ENCODE data around the gene TCF4.

The TCF4 gene

GRCh38 chr18:55503167-55503820 lies 84.7 kb downstream of the TCF4 start:
- DNase-seq (ENCODE audit: low spot score) = no peak

DNA sequence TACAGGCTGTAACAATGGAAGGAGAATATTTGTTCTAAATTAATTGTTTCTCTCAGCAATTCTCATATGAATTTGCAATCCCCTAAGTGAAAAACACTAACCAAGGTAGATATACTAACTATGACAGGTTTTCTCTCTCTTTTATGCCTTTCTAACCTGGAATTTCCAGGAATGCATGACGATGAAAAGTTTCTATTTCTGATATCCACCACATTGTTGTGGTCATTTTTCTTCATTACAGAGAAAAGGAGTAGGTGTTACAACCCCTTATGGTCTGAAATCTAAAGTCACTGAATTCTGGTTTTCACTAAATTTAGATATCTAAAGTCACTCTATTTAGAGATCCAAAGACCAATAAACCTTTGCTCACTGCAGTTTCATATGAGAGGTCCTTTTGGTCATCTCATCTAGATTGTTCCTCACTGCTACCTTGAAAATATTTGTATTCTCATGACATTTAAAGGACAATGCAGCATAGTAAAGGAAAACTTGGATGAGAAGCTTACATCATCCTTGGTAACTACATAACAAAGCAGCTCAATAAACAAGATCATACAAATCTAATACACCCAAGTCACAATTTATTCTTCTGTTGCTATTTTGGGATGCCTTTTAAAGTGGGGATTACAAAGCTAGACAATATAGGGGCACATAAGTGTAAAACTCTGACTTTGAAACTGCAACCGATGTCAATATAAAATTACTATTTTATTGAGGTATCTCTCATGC lies 85.8 kb downstream of the TCF4 start:
- no peak for DNase-seq (ENCODE audit: low spot score)

DNA sequence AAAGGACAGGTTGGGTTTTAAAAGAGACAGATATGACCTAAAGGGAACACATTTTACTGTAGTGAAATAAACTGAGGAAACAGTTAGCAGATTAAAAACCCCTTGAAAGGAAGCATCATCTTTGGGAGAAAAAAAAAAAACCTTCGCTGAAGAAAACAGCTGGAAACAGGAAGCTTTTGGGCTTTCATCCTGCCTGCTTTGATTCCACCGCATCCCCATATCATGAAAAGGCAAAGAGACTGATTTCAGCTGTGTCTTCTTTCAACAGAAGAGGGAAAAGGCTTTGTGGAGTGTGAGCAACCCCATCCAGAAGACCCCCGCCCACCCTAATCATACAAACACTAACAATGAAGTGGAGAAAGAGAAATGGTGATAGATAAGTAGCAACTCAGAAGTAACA lies 86.4 kb downstream of the TCF4 start:
- DNase-seq (ENCODE audit: low spot score) = no peak

DNA sequence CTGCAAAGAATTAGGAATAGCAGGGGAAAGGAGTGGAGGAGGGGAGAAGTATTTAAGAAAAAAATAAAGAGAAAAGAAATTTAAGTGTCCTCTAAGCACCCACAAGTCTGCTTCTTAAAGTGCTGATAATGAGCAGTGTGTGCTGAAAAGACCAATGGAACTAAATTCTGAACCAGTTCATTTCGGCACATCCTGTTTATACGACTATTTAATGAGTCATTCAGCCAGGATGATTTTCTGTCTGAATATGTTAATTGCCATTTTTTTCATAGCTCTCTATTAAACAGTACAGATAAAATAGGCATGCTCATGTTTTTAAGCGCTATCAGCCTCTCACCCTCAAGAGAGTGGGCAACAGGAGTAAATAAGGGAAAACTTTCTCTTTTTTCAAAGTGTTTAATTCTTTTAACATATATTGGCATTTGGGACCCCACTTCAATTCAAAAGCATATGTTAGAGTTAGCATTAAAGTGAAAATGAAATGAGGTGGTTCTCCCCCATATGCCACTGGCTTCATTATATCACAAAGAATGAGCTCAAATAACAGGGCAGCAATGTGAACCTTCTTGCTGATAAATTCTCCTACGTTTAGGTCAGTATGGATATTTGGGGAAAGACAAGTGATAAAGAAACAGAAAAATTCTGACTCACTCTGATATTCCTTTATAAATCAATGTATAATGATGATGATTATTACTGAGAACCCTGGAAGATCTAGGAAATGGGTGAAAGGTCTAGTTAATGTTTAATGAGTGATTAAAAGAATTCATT lies 87.5 kb downstream of the TCF4 start:
- DNase-seq (ENCODE audit: low spot score) = no peak

GRCh38 chr18:55499526-55499925 lies 88.5 kb downstream of the TCF4 start:
- no peak for DNase-seq (ENCODE audit: low spot score)

DNA sequence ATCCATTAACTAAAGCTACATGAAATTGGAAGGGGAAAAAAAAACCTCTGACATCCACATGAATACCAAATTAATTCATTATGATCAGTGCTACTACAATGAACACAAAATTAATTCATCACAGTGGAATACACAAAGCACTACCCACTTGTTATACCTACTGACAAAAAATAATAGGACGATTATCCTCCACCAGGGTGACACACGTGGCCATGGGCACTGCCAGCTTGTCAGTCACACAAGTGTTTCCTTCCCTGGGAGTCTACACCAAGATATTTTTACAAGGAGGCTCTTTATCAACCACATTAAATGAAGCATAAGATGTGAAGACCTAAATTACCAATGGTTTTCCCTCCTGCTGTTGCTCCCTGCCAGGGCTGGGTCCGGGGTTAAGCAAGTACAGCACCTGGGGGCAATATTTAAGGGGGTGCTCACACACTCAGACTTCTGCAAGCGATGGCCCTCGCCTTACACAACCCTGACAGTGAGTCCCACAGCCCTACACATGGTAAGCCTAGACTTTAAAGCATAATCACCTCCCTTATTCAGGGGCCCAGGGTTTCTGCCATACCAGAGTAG lies 90.1 kb downstream of the TCF4 start:
- DNase-seq (ENCODE audit: low spot score) = no peak

- DNase-seq (ENCODE audit: low spot score) = no peak
Observed at GRCh38 chr18:55494899-55495298, 93.1 kb downstream of the TCF4 start.

DNA sequence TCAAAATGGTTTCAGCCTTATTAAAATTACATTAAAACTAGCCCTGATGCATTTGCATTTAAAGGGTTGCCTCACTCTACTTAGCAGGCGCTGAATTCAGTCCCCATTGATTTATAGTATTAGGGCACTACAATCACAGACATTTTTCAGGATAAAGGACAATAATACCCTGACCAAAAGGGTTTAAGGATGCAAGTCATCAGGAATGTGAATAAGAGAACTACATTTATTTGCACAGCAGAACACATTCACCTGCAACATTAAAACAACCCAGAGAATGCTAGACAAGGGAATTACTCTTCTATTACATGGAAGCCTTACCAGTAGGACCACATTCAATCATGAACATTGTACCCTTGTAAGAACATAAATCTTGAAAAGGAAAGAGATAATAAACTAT lies 93.6 kb downstream of the TCF4 start:
- no peak for DNase-seq (ENCODE audit: low spot score)

DNA sequence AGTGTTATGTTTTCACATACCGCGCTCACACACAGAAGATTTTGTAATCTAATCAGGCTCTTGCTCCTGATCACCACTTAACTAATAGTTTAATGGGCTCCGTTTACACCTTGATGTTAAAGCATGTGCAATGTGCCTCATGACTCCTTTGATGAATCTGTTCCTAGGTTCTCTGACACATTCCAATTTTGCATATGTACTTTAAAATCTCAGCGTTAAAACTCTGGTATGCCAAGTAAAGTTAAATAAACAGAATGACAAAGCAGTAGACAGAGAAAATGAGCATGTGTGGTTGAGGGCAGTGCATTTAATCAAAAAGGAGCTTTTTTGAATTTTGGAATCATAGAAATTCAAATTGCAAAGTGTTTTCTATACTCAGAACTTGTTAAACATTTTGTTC lies 96.4 kb downstream of the TCF4 start:
- no peak for DNase-seq (ENCODE audit: low spot score)

GRCh38 chr18:55489034-55489986 lies 98.7 kb downstream of the TCF4 start:
- peak; percentile 64 for DNase-seq (ENCODE audit: low spot score)

DNA sequence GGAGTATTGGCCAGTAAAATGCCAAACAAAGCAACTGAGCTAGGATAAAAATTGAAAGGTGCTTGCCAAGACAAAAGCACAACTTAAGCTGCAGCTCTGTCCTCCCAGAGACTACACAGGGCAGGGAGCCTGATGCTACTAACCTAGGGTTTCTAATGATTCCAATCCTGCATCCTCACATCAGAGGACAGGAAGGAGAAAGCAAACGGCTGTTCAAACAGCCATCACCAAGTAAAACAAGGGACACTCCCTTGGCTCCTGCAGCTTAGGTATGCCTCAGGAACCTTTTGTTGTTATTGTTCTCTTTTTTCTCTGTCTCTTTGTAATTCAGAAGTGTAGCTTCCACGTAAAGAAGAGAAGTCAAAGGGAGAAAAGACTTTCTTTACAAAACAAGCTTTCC lies 99.5 kb downstream of the TCF4 start:
- DNase-seq (ENCODE audit: low spot score) = peak; percentile 21

DNA sequence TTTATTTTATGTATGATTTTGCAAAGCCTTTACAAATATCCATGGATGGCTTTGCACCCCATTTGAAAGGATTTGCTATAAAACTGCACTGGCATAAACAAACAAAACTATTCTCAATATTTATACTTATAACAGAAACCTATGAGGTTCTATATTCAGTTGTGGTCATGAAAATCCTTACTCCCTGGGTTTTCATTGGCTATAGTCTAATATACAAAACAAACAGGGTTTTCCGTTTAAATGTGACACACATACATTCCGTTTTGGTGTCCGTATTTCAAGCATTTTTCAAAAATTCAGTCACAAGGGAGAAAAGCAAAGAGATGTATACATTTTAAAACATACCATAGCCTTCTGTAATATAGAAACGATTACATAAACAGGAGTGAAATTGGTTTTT lies 100.0 kb downstream of the TCF4 start:
- DNase-seq (ENCODE audit: low spot score) = no peak

DNA sequence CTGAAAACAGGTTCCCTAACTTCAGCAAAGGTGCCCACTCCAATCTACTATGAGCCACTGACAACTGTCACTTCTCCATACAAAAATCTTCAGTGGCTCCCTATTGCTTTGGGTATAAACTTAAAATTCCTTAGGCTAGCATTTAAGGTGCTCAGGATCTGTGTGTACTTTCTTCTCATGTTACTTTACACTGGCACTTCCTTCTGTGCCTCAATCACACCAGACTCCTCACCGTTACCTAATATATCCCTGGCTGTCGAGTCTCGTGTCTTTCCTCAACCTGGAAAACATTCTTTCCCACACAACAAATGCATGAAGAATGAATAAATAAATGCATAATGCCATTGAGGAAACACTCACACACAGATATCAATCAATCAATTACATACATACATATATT lies 101.1 kb downstream of the TCF4 start:
- no peak for DNase-seq (ENCODE audit: low spot score)

DNA sequence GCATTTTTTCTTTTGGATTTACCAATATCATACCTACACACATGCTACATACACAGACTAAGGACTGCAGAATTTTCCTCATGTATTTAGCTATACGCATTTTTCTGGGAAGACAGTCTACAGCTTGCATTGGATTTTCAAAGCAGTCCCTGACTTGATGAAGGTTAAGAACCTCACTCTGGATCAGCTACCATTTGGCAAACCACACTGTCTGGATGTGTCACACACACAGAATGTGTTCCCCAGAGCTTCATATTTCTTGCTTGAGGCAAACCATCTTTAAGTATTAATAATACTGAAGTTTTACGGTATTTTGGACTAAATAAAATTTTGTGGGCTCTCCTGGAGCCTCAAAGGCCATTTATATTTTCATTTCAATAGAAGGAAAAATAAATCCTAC lies 102.3 kb downstream of the TCF4 start:
- no peak for DNase-seq (ENCODE audit: low spot score)

GRCh38 chr18:55484773-55485172 lies 103.2 kb downstream of the TCF4 start:
- no peak for DNase-seq (ENCODE audit: low spot score)

DNA sequence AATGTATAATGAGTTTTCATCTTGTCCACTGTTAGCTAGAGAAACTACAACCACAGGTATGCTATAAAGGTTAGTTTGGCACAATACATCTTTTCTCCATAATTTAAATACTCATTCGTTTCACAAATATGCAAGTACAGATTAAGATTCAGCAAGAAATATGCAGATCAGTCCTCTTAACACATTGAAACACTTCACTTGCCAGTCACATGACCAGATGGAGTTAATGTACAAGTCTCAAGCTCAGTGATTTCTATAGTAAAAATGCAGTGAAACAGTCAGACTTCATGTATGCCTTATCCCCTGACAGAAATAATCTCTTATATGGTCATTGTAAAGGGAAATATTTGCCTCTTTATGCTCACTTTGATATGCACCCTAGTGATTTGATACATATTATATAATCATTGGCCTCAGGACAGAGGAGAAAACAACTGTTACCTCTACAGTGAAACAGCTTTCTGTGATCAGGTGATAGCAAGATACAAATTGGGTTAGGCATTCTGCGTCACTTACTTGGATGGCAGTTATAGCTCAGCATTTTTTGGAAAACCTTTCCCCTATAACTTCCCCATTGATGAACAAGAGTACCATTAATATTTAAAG lies 104.6 kb downstream of the TCF4 start:
- DNase-seq (ENCODE audit: low spot score) = no peak

GRCh38 chr18:55479656-55480420 lies 108.2 kb downstream of the TCF4 start:
- DNase-seq (ENCODE audit: low spot score) = no peak

DNA sequence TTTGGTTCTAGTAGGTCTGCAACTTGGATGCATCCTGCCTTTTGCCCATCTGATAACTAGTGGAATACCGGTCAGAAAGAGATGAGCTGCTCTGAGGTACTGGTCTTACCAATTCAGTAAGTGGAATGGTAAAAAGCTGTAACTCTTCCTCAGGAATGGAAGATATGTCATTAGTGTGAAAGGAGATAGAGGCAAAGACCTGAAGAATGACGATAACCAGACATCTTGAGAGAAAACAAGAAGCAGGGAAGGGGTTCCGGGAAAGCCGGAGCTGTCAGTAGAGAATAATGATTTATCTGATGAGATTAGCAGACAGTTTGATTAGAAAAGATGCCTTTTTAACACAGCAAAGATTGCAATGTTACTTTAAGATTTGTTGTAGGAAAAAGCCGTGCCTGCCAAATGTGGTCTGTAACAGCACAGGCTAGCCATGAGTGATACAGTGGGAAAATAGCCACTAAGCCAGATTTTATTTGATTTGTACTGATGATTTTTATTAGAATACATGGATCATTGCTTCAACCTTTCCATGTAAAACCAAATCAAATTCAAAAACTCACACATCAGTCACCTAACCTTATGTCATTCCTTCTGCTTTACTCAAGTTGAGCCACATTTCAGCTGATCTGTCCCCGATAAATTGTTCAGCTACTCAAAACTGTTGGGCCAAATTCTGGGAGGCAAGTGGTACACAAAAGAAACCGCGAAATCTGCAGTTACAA lies 110.0 kb downstream of the TCF4 start:
- no peak for DNase-seq (ENCODE audit: low spot score)

- DNase-seq (ENCODE audit: low spot score) = peak; percentile 86
Observed at GRCh38 chr18:55477499-55477859, 110.5 kb downstream of the TCF4 start.

DNA sequence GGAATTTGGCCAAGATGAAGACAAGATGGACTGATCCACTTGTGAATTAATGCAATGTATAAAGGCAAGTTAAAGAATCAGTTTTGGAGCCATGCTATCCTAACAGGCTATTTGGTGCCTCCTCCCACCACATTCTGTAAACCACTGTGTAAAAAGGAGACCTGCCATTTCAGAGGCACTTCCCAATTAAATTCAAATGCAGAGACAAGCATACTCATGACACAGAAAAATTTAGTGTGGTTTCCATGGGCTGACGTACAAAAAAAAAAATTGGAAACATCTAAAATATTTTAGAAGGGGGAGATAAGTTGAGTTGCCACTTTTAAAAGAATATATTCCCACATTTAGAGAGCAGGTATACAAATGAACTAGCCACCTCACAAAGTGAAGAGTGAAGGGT lies 112.1 kb downstream of the TCF4 start:
- DNase-seq (ENCODE audit: low spot score) = no peak

Measured in NAMALWA (cell line).